Adipocyte (in vitro differentiated cells): ENCODE data around the gene ZBTB38.

Experiments used
- DNase-seq: peaks from one replicate; pipeline ENCODE4 v3.0.0-alpha.2; 2015; ENCODE audit warnings: low read depth
- H3K27me3 ChIP-seq: replicated peaks from 2 replicates; pipeline ENCODE4 v1.7.0; 2013; ENCODE audit warnings: mild to moderate bottlenecking, low read length, moderate library complexity; ENCODE audit not compliant: control insufficient read depth, insufficient read depth
- H3K36me3 ChIP-seq: 2 replicates; pipeline ENCODE4 v1.7.0; 2013; ENCODE audit warnings: low read length, mild to moderate bottlenecking, moderate library complexity; ENCODE audit not compliant: control insufficient read depth, insufficient read depth, severe bottlenecking
- H3K4me1 ChIP-seq: 2 replicates; pipeline ENCODE4 v1.7.0; 2013; ENCODE audit warnings: mild to moderate bottlenecking, low read length, moderate library complexity; ENCODE audit not compliant: control insufficient read depth, insufficient read depth
- H3K4me3 ChIP-seq: 2 replicates; pipeline ENCODE4 v1.7.0; 2013; ENCODE audit warnings: mild to moderate bottlenecking, low read length, moderate library complexity
- H3K9ac ChIP-seq: 2 replicates; pipeline ENCODE4 v1.7.0; 2013; ENCODE audit warnings: mild to moderate bottlenecking, low read length, moderate library complexity
- H3K9me3 ChIP-seq: 2 replicates; pipeline ENCODE4 v1.7.0; 2013; ENCODE audit warnings: mild to moderate bottlenecking, low read length, moderate library complexity; ENCODE audit not compliant: control insufficient read depth

ZBTB38 gene

GRCh38 chr3:141410408-141410807 lies 42.1 kb downstream of the ZBTB38 start:
- peak; percentile 43 for DNase-seq
- no peaks in the 10 kb centered on the region for H3K27me3 ChIP-seq
- H3K9ac ChIP-seq = peak overlapping the region; percentile 93
- peaks cover 83% of the 10 kb centered on the region for H3K4me1 ChIP-seq
- no peak overlapping the region for H3K4me3 ChIP-seq
- H3K36me3 ChIP-seq = peaks cover 40% of the 10 kb centered on the region
- H3K9me3 ChIP-seq = no peaks in the 10 kb centered on the region

- H3K9ac ChIP-seq = peak overlapping the region; percentile 93
- H3K9me3 ChIP-seq = no peaks in the 10 kb centered on the region
- peak; percentile 15 for DNase-seq
- peak overlapping the region; percentile 22 for H3K4me3 ChIP-seq
- peaks cover 40% of the 10 kb centered on the region for H3K36me3 ChIP-seq
- peaks cover 79% of the 10 kb centered on the region for H3K4me1 ChIP-seq
- H3K27me3 ChIP-seq = no peaks in the 10 kb centered on the region
These were observed 42.5 kb downstream of the ZBTB38 start for GRCh38 chr3:141410846-141411245.

GRCh38 chr3:141411251-141411771 lies 43.0 kb downstream of the ZBTB38 start:
- Histone ChIP-seq H3K4me1 (peaks cover 74% of the 10 kb centered on the region), H3K9ac (peak overlapping the region; percentile 93), H3K9me3 (no peaks in the 10 kb centered on the region), H3K36me3 (peaks cover 39% of the 10 kb centered on the region), H3K27me3 (no peaks in the 10 kb centered on the region), H3K4me3 (peak overlapping the region; percentile 22)
- DNase-seq = peak; percentile 40

GRCh38 chr3:141412087-141412935 lies 44.0 kb downstream of the ZBTB38 start:
- Histone ChIP-seq H3K9ac (peak overlapping the region; percentile 93), H3K36me3 (peaks cover 49% of the 10 kb centered on the region), H3K4me1 (peaks cover 65% of the 10 kb centered on the region), H3K9me3 (no peaks in the 10 kb centered on the region), H3K4me3 (peak overlapping the region; percentile 77), H3K27me3 (no peaks in the 10 kb centered on the region)
- peak; percentile 85 for DNase-seq

GRCh38 chr3:141412936-141413354 lies 44.6 kb downstream of the ZBTB38 start:
- Histone ChIP-seq H3K27me3 (no peaks in the 10 kb centered on the region), H3K4me1 (peaks cover 58% of the 10 kb centered on the region), H3K9ac (peak overlapping the region; percentile 93), H3K9me3 (no peaks in the 10 kb centered on the region), H3K4me3 (peak overlapping the region; percentile 77), H3K36me3 (peaks cover 48% of the 10 kb centered on the region)
- no peak for DNase-seq

- Histone ChIP-seq H3K4me3 (peak overlapping the region; percentile 34), H3K27me3 (no peaks in the 10 kb centered on the region), H3K9me3 (no peaks in the 10 kb centered on the region), H3K4me1 (peaks cover 57% of the 10 kb centered on the region), H3K9ac (peak overlapping the region; percentile 93), H3K36me3 (peaks cover 50% of the 10 kb centered on the region)
- DNase-seq = no peak
These were observed 45.1 kb downstream of the ZBTB38 start for GRCh38 chr3:141413391-141413790.

- peaks cover 52% of the 10 kb centered on the region for H3K36me3 ChIP-seq
- H3K4me3 ChIP-seq = no peak overlapping the region
- no peak for DNase-seq
- no peaks in the 10 kb centered on the region for H3K27me3 ChIP-seq
- peaks cover 57% of the 10 kb centered on the region for H3K4me1 ChIP-seq
- peak overlapping the region; percentile 93 for H3K9ac ChIP-seq
- H3K9me3 ChIP-seq = no peaks in the 10 kb centered on the region
These were observed 45.7 kb downstream of the ZBTB38 start for GRCh38 chr3:141413801-141414689.

- Histone ChIP-seq H3K9me3 (no peaks in the 10 kb centered on the region), H3K4me3 (no peak overlapping the region), H3K36me3 (peaks cover 57% of the 10 kb centered on the region), H3K27me3 (no peaks in the 10 kb centered on the region), H3K4me1 (peaks cover 49% of the 10 kb centered on the region), H3K9ac (no peak overlapping the region)
- DNase-seq = no peak
These were observed 46.6 kb downstream of the ZBTB38 start for GRCh38 chr3:141414800-141415462.

- DNase-seq = no peak
- Histone ChIP-seq H3K36me3 (peaks cover 57% of the 10 kb centered on the region), H3K9ac (no peak overlapping the region), H3K27me3 (no peaks in the 10 kb centered on the region), H3K4me3 (no peak overlapping the region), H3K9me3 (no peaks in the 10 kb centered on the region), H3K4me1 (peaks cover 39% of the 10 kb centered on the region)
These were observed 47.6 kb downstream of the ZBTB38 start for GRCh38 chr3:141415953-141416352.
